GM21619 (cell line): ENCODE results near the gene MAP4K5.
A peak's percentile ranks its signal among the peaks of the same experiment; 100 is the strongest.
"Not testable (repeated sequence)": the region's sequence is repeated elsewhere in the genome, so short reads cannot be mapped to it uniquely, and the experiment has no call there.

Experiments
- ATAC-seq: cut with Tn5 transposase; IDR thresholded peaks from one replicate; pipeline ENCODE4 v1.9.1; 2021; ENCODE audit not compliant: unreplicated experiment

MAP4K5 gene

DNA sequence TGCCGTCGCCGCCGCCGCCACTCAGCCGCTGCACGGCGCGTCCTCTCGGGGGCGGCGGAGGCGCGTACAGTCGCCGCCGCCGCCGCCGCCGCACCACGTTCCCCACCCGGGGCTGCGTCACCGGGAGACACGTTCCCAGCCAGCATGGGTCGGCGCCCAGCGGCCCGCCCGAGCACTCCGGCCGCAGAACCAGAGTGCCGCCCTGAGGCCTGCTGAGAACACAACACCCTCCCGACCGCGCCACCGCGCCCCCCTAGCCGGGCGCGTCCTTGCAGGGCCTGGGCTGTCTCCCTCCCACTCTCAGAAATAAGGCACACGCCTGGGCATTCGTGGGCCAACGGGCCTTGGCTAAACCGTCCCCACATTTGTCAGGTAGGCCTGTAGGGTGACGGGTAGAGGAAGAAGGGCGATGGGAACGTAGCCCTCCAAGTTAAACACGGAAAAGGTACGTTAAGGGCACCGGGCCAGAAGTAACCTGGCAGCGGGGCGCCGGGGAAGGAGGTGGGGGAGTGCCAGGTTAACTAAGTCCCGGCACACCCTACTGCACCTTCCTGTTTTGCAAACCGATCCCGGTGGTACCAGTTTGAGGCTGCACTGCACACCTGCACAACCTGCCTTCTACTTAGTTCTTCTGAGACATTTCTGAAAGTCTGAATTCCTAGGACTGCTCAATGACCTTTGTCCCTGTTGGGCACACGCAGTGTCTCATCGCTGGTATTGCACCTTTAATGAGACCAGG is at the start of gene MAP4K5:
MAP4K5 (minus strand) TSS at position 68 of the 739 bp plus-strand sequence. CDS start 520 bp downstream, outside the sequence.
- peak; percentile 92 for ATAC-seq

- no peak for ATAC-seq
These were observed 46.1 kb upstream of the MAP4K5 start for GRCh38 chr14:50578433-50578832.

GRCh38 chr14:50577982-50578381 is 45.6 kb upstream of the MAP4K5 start:
- ATAC-seq: no peak

GRCh38 chr14:50575769-50576168 is 43.4 kb upstream of the MAP4K5 start:
- ATAC-seq: no peak

GRCh38 chr14:50573862-50574261 is 41.5 kb upstream of the MAP4K5 start:
- no peak for ATAC-seq

- ATAC-seq: no peak
These were observed 37.4 kb upstream of the MAP4K5 start for GRCh38 chr14:50569714-50570274.

DNA sequence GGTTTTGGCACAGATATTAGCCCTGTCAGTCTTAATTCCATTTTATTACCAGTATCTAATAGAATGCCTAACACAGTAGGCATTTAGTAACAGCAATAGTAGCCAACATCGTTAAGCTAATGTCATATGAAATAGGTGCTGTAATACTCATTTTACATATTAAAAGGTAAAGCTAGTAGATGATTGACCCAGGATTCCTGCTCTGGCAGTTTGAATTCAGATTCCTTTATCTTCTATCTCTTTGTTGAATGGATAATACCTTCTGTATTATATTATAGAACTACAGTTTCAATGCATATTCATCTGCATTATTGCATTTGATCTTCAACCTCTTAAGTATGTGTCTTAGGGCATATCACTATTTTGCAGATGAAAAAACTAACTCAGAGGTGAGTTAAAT is 30.5 kb upstream of the MAP4K5 start:
- ATAC-seq: no peak

DNA sequence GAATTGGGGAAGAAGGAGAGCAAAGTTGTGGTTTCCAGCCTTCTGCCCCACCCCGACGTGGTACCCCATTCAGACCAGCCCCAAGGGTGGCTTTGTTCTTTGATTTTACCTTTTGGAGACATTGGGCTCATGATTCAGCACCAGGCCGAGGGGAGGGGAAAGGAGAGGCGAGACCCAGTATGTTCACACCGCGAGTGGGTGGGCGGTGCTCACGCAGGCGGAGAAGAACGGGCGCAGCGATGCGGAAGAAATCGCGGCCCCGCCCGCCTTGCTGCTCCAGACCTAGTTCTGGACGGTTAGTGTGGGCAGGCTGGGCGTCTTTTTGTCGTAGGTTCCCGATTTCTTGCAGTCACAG is 28.5 kb upstream of the MAP4K5 start:
- ATAC-seq: no peak

- no peak for ATAC-seq
These were observed 27.9 kb upstream of the MAP4K5 start, which contains the start of gene ATL1 for GRCh38 chr14:50559990-50560930. Gene ATL1 (plus strand): TSS chr14:50560145. CDS start chr14:50560266, 121 bp downstream.

DNA sequence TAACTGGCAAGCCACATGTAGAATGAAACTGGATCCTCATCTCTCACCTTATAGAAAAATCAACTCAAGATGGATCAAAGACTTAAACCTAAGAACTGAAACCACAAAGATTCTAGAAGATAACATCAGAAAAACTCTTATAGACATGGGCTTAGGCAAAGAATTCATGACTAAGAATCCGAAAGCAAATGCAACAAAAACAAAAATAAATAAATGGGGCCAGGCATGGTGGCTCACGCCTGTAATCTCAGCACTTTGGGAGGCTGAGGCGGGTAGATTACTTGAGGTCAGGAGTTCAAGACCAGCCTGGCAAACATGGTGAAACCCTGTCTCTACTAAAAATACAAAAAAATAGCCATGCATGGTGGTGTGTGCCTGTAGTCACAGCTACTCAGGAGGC is 20.4 kb upstream of the MAP4K5 start:
- ATAC-seq: not testable (repeated sequence)

DNA sequence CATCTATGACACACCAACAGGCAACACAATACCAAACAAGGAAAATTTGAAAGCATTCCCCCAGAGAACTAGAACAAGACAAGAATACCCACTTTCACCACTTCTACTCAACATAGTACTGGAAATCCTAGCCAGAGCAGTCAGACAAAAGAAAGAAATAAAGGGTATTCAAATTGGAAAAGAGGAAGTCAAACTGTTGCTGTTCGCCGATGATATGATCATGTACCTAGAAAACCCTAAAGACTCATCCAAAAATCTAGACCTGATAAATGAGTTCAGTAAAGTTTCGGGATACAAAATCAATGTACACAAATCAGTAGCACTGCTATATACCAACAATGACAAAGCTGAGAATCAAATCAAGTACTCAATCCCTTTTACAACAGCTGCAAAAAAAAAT is 19.5 kb upstream of the MAP4K5 start:
- no peak for ATAC-seq

- ATAC-seq: no peak
These were observed 17.9 kb upstream of the MAP4K5 start for GRCh38 chr14:50550294-50550693.

DNA sequence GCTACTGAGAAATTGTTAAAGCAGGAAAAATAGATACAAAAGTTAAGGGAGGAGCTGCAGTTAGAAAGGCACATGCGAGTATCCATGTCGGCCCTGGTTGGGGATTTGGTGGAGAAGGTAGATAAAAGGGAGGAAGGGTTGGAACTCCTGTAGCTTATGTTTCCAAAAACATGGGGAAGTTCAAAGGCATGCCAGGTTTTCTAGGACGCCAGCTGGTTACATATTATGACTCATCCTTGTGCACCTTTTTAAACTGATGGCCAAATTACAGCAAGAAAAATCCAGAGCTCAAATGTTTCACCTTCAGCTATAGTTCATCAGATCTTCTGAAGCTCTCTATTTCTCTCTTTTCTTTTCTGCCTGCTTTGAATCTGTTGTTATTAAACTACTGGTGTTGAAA is 13.2 kb upstream of the MAP4K5 start:
- no peak for ATAC-seq

DNA sequence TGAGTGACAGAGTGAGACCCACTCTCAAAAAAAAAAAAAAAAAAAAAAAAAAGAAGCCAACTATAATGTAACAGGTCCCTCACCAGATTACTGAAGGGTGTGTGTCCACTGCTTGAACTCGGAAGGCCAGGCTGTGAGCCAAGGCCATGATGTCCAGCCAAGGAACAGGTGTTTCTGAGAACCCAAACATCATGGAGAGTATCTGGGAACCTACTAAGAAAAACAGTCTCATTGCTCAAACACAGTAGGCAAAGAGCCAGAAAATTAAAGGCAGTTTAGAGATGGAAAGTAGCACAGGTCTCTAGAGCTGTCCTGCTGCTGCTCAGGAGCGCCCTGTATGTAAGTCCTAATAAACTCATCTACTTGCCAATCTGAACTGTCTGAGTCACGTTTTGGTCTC is 12.5 kb upstream of the MAP4K5 start:
- ATAC-seq: no peak

DNA sequence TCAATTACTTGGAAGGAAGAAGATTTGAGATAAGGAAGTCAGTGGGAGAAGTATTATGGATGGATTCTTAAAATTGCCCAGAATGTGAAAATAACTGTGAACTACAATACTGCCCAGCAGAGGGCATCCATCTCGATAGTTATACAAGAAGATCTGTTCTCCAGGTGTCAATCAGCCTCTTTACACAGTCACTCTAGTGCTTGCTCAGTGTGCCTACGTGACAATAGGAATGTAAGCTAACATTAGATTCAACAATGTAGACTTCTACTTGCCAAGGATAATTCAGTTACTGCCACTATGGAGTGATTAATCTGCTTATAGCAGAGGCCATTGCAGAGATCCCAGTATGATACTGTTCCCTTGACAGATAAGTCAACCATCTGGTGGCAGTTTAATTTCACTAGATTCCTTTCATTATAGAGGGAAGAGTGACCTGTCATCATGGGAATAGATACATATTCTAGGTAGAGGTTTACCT is 10.6 kb upstream of the MAP4K5 start:
- ATAC-seq: peak; percentile 82

DNA sequence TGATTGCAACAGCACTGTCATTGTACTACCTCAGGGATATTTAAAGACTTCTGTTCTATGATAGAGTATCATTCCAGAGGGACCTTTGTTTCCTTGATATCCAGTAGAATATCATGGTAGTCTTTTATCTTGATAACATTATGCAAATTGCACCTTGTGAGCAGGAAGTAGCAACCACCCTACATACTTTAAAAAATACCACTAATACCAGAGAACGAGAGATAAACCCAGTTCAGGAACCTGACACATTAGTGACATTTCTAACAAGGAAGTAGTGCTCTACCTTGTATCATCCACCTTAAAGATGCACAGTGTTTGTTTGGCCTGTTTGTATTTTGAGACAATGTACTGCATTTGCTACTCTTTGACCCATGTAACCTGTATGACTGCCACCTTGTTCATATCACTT is 8.8 kb upstream of the MAP4K5 start:
- ATAC-seq: no peak

DNA sequence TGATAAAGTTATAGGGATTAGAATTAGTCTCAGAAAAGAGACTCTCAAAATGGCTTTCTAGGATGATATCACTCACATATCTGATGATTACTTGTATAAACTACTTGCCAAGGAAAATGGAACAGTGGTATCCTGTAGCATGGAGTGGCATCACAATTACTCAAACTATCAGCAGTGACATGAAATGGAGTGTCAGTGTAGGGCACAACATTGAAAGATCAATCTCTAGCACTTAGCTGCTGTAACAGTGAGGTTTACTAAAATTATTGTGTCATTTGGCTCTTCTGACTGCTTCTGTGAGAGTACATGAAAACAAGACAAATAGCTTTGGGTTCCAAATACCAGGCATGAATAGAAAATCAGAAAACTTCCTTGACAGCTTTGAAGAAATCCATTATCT is 6.7 kb upstream of the MAP4K5 start:
- no peak for ATAC-seq

- not testable (repeated sequence) for ATAC-seq
These were observed 5.7 kb upstream of the MAP4K5 start for GRCh38 chr14:50538034-50538433.

- no peak for ATAC-seq
These were observed 2.6 kb upstream of the MAP4K5 start for GRCh38 chr14:50534997-50535396.

- ATAC-seq: no peak
These were observed 2.0 kb upstream of the MAP4K5 start for GRCh38 chr14:50534416-50534815.

DNA sequence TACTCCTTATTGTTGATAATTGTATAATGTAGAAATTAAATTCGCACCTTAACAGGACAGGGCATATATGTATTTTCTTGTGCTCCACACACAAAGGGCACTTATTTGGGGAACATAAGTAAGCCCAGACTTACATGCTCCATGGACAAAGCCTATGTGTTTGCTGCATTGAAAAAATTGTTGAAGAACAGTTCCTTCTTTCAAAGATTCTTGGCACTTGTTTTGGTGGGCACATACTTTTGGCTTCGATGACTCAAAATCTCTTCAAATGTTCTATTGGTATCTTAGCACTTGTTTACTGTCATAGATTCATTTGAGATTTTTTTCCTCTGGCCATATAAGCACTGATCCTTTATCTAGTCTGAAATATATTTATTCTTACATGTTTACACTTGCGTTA is 1.4 kb upstream of the MAP4K5 start:
- no peak for ATAC-seq
